ENCODE results near the gene STT3B. TPM values are rescaled to one million over a fixed set of nuclear protein-coding genes. Genes with fewer than 3 reads are reported as not detected.

Gene STT3B
- total RNA-seq, 2 donors from 2014 or later: 78.0 to 87.5 TPM

GRCh38 chr3:31536497-31536896 is 3.8 kb downstream of the STT3B start:
- no peak for DNase-seq (ENCODE audit: low spot score)
- Histone ChIP-seq H3K4me3 (no peak overlapping the region), H3K9me3 (no peaks in the 10 kb centered on the region), H3K27me3 (no peaks in the 10 kb centered on the region), H3K4me1 (peaks cover 0 to 56% of the 10 kb centered on the region in 2 donors), H3K36me3 (no peaks in the 10 kb centered on the region), H3K27ac (no peak overlapping the region)
- no peak for TF ChIP-seq CTCF (IDR thresholded peaks at IDR 0.05)

- no peak for DNase-seq (ENCODE audit: low spot score)
- TF ChIP-seq CTCF (IDR thresholded peaks at IDR 0.05): no peak
- Histone ChIP-seq H3K36me3 (no peaks in the 10 kb centered on the region), H3K9me3 (no peaks in the 10 kb centered on the region), H3K27me3 (no peaks in the 10 kb centered on the region), H3K4me3 (no peak overlapping the region), H3K4me1 (peaks cover 0 to 56% of the 10 kb centered on the region in 2 donors), H3K27ac (no peak overlapping the region)
Measured at GRCh38 chr3:31538801-31539200, 6.1 kb downstream of the STT3B start.

GRCh38 chr3:31539275-31539674 is 6.5 kb downstream of the STT3B start:
- DNase-seq (ENCODE audit: low spot score): no peak
- Histone ChIP-seq H3K27me3 (no peaks in the 10 kb centered on the region), H3K9me3 (no peaks in the 10 kb centered on the region), H3K27ac (no peak overlapping the region), H3K4me1 (peaks cover 0 to 57% of the 10 kb centered on the region in 2 donors), H3K36me3 (no peaks in the 10 kb centered on the region), H3K4me3 (no peak overlapping the region)
- no peak for TF ChIP-seq CTCF (IDR thresholded peaks at IDR 0.05)

- Histone ChIP-seq H3K4me1 (peaks cover 0 to 56% of the 10 kb centered on the region in 2 donors), H3K27ac (no peak overlapping the region), H3K36me3 (no peaks in the 10 kb centered on the region), H3K9me3 (no peaks in the 10 kb centered on the region), H3K4me3 (no peak overlapping the region), H3K27me3 (no peaks in the 10 kb centered on the region)
- no peak for TF ChIP-seq CTCF (IDR thresholded peaks at IDR 0.05)
- no peak for DNase-seq (ENCODE audit: low spot score)
Measured at GRCh38 chr3:31541089-31541488, 8.4 kb downstream of the STT3B start.

GRCh38 chr3:31542246-31542645 is 9.5 kb downstream of the STT3B start:
- H3K36me3 ChIP-seq: no peaks in the 10 kb centered on the region
- H3K4me1 ChIP-seq: peaks cover 0 to 51% of the 10 kb centered on the region in 2 donors
- no peak for TF ChIP-seq CTCF (IDR thresholded peaks at IDR 0.05)
- H3K27ac ChIP-seq: no peak overlapping the region
- no peak for DNase-seq (ENCODE audit: low spot score)
- H3K4me3 ChIP-seq: no peak overlapping the region
- no peaks in the 10 kb centered on the region for H3K27me3 ChIP-seq
- H3K9me3 ChIP-seq: no peaks in the 10 kb centered on the region

- DNase-seq (ENCODE audit: low spot score): no peak
- H3K27me3 ChIP-seq: no peaks in the 10 kb centered on the region
- peaks cover 0 to 49% of the 10 kb centered on the region in 2 donors for H3K4me1 ChIP-seq
- no peak overlapping the region for H3K27ac ChIP-seq
- no peak overlapping the region for H3K4me3 ChIP-seq
- no peak for TF ChIP-seq CTCF (IDR thresholded peaks at IDR 0.05)
- no peaks in the 10 kb centered on the region for H3K9me3 ChIP-seq
- no peaks in the 10 kb centered on the region for H3K36me3 ChIP-seq
Measured at GRCh38 chr3:31543375-31543774, 10.7 kb downstream of the STT3B start.

Measured in right atrium auricular region (tissue), 2 donors.